Measurements from ENCODE around the gene LPCAT2.

The LPCAT2 gene

GRCh38 chr16:55559933-55560516 is 51.2 kb downstream of the LPCAT2 start:
- DNase-seq: no peak

GRCh38 chr16:55561319-55561848 is 52.5 kb downstream of the LPCAT2 start:
- DNase-seq: no peak

- DNase-seq: no peak
Observed at GRCh38 chr16:55562936-55563335, 54.1 kb downstream of the LPCAT2 start.

GRCh38 chr16:55563797-55564196 is 54.9 kb downstream of the LPCAT2 start:
- no peak for DNase-seq

- DNase-seq: no peak
Observed at GRCh38 chr16:55565086-55565485, 56.2 kb downstream of the LPCAT2 start.

GRCh38 chr16:55566432-55567175 is 57.7 kb downstream of the LPCAT2 start, which contains the start of gene CAPNS2:
Gene CAPNS2, plus strand, starts transcription at chr16:55566684. Its CDS starts 73 bp downstream, at chr16:55566757.
- DNase-seq: no peak

GRCh38 chr16:55567382-55567781 is 58.5 kb downstream of the LPCAT2 start:
- DNase-seq: no peak

GRCh38 chr16:55568207-55568606 is 59.3 kb downstream of the LPCAT2 start:
- DNase-seq: no peak

- no peak for DNase-seq
Observed at GRCh38 chr16:55569025-55569424, 60.2 kb downstream of the LPCAT2 start.

- DNase-seq: no peak
Observed at GRCh38 chr16:55570159-55570558, 61.3 kb downstream of the LPCAT2 start.

- DNase-seq: no peak
Observed at GRCh38 chr16:55571191-55571897, 62.5 kb downstream of the LPCAT2 start.

- no peak for DNase-seq
Observed at GRCh38 chr16:55572439-55572838, 63.6 kb downstream of the LPCAT2 start.

- DNase-seq: no peak
Observed at GRCh38 chr16:55574811-55575210, 65.9 kb downstream of the LPCAT2 start.

GRCh38 chr16:55575496-55575895 is 66.6 kb downstream of the LPCAT2 start:
- no peak for DNase-seq

- DNase-seq: no peak
Observed at GRCh38 chr16:55576384-55576783, 67.5 kb downstream of the LPCAT2 start.

GRCh38 chr16:55577887-55578286 is 69.0 kb downstream of the LPCAT2 start:
- DNase-seq: no peak

- no peak for DNase-seq
Observed at GRCh38 chr16:55585631-55586030, 76.8 kb downstream of the LPCAT2 start.

- DNase-seq: no peak
Observed at GRCh38 chr16:55588799-55589198, 79.9 kb downstream of the LPCAT2 start.

GRCh38 chr16:55592306-55592705 is 83.4 kb downstream of the LPCAT2 start:
- no peak for DNase-seq

GRCh38 chr16:55597928-55598327 is 89.1 kb downstream of the LPCAT2 start:
- DNase-seq: no peak

GRCh38 chr16:55605754-55606336 is 97.0 kb downstream of the LPCAT2 start:
- no peak for DNase-seq

GRCh38 chr16:55613613-55614335 is 104.9 kb downstream of the LPCAT2 start:
- DNase-seq: no peak

- DNase-seq: no peak
Observed at GRCh38 chr16:55615071-55615470, 106.2 kb downstream of the LPCAT2 start.
